SU-DHL-6 (cell line): ENCODE measurements around the gene NFATC1.

Experiments
- CTCF ChIP-seq: fragments of 200-600 bp; sonication (generic); IDR thresholded peaks from one replicate; pipeline ENCODE4 v1.5.1; 2017; ENCODE audit warnings: antibody characterized with exemption, mild to moderate bottlenecking, low read length, moderate library complexity; ENCODE audit not compliant: insufficient read depth, poor library complexity, severe bottlenecking
- EZH2phosphoT487 ChIP-seq: fragments of 200-600 bp; sonication (generic), shearing (Covaris generic); conservative IDR thresholded peaks from 2 replicates; pipeline ENCODE4 v1.6.1; 2018; ENCODE audit warnings: mild to moderate bottlenecking, antibody characterized with exemption, low read length, moderate library complexity, mixed read lengths

- no peak for TF ChIP-seq CTCF
- TF ChIP-seq EZH2phosphoT487 = no peak
These were observed 27.0 kb downstream of the NFATC1 start for GRCh38 chr18:79422783-79423165.
